Neural progenitor cell (in vitro differentiated cells): ENCODE measurements around the gene DTNA. TPM values are rescaled to one million over a fixed set of nuclear protein-coding genes. Genes with fewer than 3 reads are reported as not detected.

Experiments
- DNase-seq: peaks from one replicate; pipeline ENCODE4 v3.0.0-alpha.2; 2016; ENCODE audit warnings: low spot score
- H2AFZ ChIP-seq: fragments of 200-600 bp; sonication (generic); replicated peaks from 2 replicates; pipeline ENCODE4 v1.6.1; 2016; ENCODE audit warnings: antibody characterized with exemption
- H3F3A ChIP-seq: fragments of 200-600 bp; sonication (generic); 2 replicates; pipeline ENCODE4 v1.6.1; 2016; ENCODE audit warnings: antibody characterized with exemption, low read depth
- H3K27ac ChIP-seq: fragments of 200-600 bp; sonication (generic); 2 replicates; pipeline ENCODE4 v1.5.1; 2016; ENCODE audit warnings: mild to moderate bottlenecking
- H3K27me3 ChIP-seq: fragments of 200-600 bp; sonication (generic); 2 replicates; pipeline ENCODE4 v1.6.1; 2016; ENCODE audit warnings: mild to moderate bottlenecking, moderate library complexity
- H3K36me3 ChIP-seq: fragments of 200-600 bp; sonication (generic); 2 replicates; pipeline ENCODE4 v1.5.1; 2016
- H3K4me1 ChIP-seq: fragments of 200-600 bp; sonication (generic); 2 replicates; pipeline ENCODE4 v1.6.1; 2016; ENCODE audit warnings: mixed run types
- H3K4me2 ChIP-seq: fragments of 200-600 bp; sonication (generic); 2 replicates; pipeline ENCODE4 v1.6.1; 2016
- H3K4me3 ChIP-seq: fragments of 200-600 bp; sonication (generic); 2 replicates; pipeline ENCODE4 v1.5.1; 2016
- H3K79me2 ChIP-seq: fragments of 200-600 bp; sonication (generic); 2 replicates; pipeline ENCODE4 v1.6.1; 2016; ENCODE audit warnings: low read depth
- H3K9ac ChIP-seq: fragments of 200-600 bp; sonication (generic); 2 replicates; pipeline ENCODE4 v1.6.1; 2016
- H3K9me3 ChIP-seq: fragments of 200-600 bp; sonication (generic); 2 replicates; pipeline ENCODE4 v1.5.1; 2016; ENCODE audit warnings: low read depth
- H4K20me1 ChIP-seq: fragments of 200-600 bp; sonication (generic); 2 replicates; pipeline ENCODE4 v1.6.1; 2016; ENCODE audit warnings: low read depth
- H3K27ac Mint-ChIP-seq: 3 replicates; pipeline ENCODE4 v1.8.0; 2021; ENCODE audit warnings: mixed read lengths
- H3K27me3 Mint-ChIP-seq: 2 replicates; pipeline ENCODE4 v1.8.0; 2022; ENCODE audit warnings: low read depth, mild to moderate bottlenecking, inconsistent platforms, moderate library complexity, mixed read lengths; ENCODE audit not compliant: insufficient read depth
- H3K36me3 Mint-ChIP-seq: 3 replicates; pipeline ENCODE4 v1.8.0; 2021; ENCODE audit warnings: mixed read lengths
- H3K4me1 Mint-ChIP-seq: 3 replicates; pipeline ENCODE4 v1.8.0; 2021; ENCODE audit warnings: mixed read lengths
- H3K4me3 Mint-ChIP-seq: 3 replicates; pipeline ENCODE4 v1.8.0; 2021; ENCODE audit warnings: mild to moderate bottlenecking, moderate library complexity, mixed read lengths
- H3K9me3 Mint-ChIP-seq: 3 replicates; pipeline ENCODE4 v1.8.0; 2020; ENCODE audit warnings: mixed read lengths
- CTCF ChIP-seq: fragments of 200-600 bp; sonication (generic); IDR thresholded peaks from 2 replicates; pipeline ENCODE4 v1.5.1; 2017; ENCODE audit warnings: antibody characterized with exemption, mild to moderate bottlenecking
- EZH2 ChIP-seq: fragments of 200-600 bp; sonication (generic); IDR thresholded peaks from 2 replicates; pipeline ENCODE4 v1.6.1; 2017; ENCODE audit warnings: antibody characterized with exemption, mild to moderate bottlenecking, moderate library complexity
- EZH2phosphoT487 ChIP-seq: fragments of 200-600 bp; sonication (generic); IDR thresholded peaks from 2 replicates; pipeline ENCODE4 v1.6.1; 2017; ENCODE audit warnings: antibody characterized with exemption
- total RNA-seq: library from RNA; depleted of rRNA; stranded (reverse); fragments of >200 nt; gene quantifications from 2 replicates; pipeline ENCODE4 v1.2.3, GENCODE V29; 2015; ENCODE audit warnings: low replicate concordance

The DTNA gene
- total RNA-seq, 1 donor from 2014 or later, result 15.0 TPM

- H3K9me3 Mint-ChIP-seq, result no peaks in the 10 kb centered on the region
- Histone ChIP-seq H3K4me3 (no peak overlapping the region), H3K9ac (no peak overlapping the region), H3K4me2 (no peak overlapping the region), H3K4me1 (no peaks in the 10 kb centered on the region), H3K79me2 (no peaks in the 10 kb centered on the region), H3K36me3 (no peaks in the 10 kb centered on the region), H4K20me1 (no peaks in the 10 kb centered on the region), H3F3A (no peaks in the 10 kb centered on the region), H2AFZ (no peak overlapping the region), H3K9me3 (no peaks in the 10 kb centered on the region), H3K27ac (no peak overlapping the region), H3K27me3 (no peaks in the 10 kb centered on the region)
- H3K4me1 Mint-ChIP-seq, result no peaks in the 10 kb centered on the region
- DNase-seq, result no peak
- TF ChIP-seq EZH2phosphoT487 (no peak), EZH2 (no peak)
- no peaks in the 10 kb centered on the region for H3K36me3 Mint-ChIP-seq
- no peaks in the 10 kb centered on the region for H3K27me3 Mint-ChIP-seq
- H3K4me3 Mint-ChIP-seq, result no peak overlapping the region
- H3K27ac Mint-ChIP-seq, result no peak overlapping the region
These were observed 224.0 kb downstream of the DTNA start for GRCh38 chr18:34933909-34934661.

GRCh38 chr18:34936772-34937171 lies 226.7 kb downstream of the DTNA start:
- no peaks in the 10 kb centered on the region for H3K9me3 Mint-ChIP-seq
- Histone ChIP-seq H3K4me1 (no peaks in the 10 kb centered on the region), H3K79me2 (no peaks in the 10 kb centered on the region), H3K9ac (no peak overlapping the region), H3K27ac (no peak overlapping the region), H3K9me3 (no peaks in the 10 kb centered on the region), H3K4me3 (no peak overlapping the region), H3F3A (no peaks in the 10 kb centered on the region), H3K4me2 (no peak overlapping the region), H3K36me3 (no peaks in the 10 kb centered on the region), H2AFZ (no peak overlapping the region), H4K20me1 (no peaks in the 10 kb centered on the region), H3K27me3 (no peaks in the 10 kb centered on the region)
- no peaks in the 10 kb centered on the region for H3K4me1 Mint-ChIP-seq
- no peak overlapping the region for H3K27ac Mint-ChIP-seq
- H3K36me3 Mint-ChIP-seq, result no peaks in the 10 kb centered on the region
- no peaks in the 10 kb centered on the region for H3K27me3 Mint-ChIP-seq
- no peak overlapping the region for H3K4me3 Mint-ChIP-seq
- TF ChIP-seq EZH2, result no peak
- TF ChIP-seq CTCF, result no peak
- no peak for TF ChIP-seq EZH2phosphoT487
- DNase-seq, result no peak

GRCh38 chr18:34938090-34938489 lies 228.0 kb downstream of the DTNA start:
- Histone ChIP-seq H3F3A (no peaks in the 10 kb centered on the region), H3K27me3 (no peaks in the 10 kb centered on the region), H3K27ac (no peak overlapping the region), H3K79me2 (no peaks in the 10 kb centered on the region), H3K9ac (no peak overlapping the region), H3K4me2 (no peak overlapping the region), H2AFZ (no peak overlapping the region), H3K4me3 (no peak overlapping the region), H3K9me3 (no peaks in the 10 kb centered on the region), H3K36me3 (no peaks in the 10 kb centered on the region), H4K20me1 (no peaks in the 10 kb centered on the region), H3K4me1 (no peaks in the 10 kb centered on the region)
- no peak for TF ChIP-seq CTCF
- no peak for TF ChIP-seq EZH2phosphoT487
- TF ChIP-seq EZH2, result no peak
- H3K36me3 Mint-ChIP-seq, result no peaks in the 10 kb centered on the region
- H3K9me3 Mint-ChIP-seq, result no peaks in the 10 kb centered on the region
- no peak overlapping the region for H3K27ac Mint-ChIP-seq
- H3K4me3 Mint-ChIP-seq, result no peak overlapping the region
- peaks cover 5% of the 10 kb centered on the region for H3K4me1 Mint-ChIP-seq
- no peaks in the 10 kb centered on the region for H3K27me3 Mint-ChIP-seq
- DNase-seq, result no peak
